ENCODE results near the gene IQCF2. TPM values are rescaled to one million over a fixed set of nuclear protein-coding genes. Genes with fewer than 3 reads are reported as not detected.

Gene IQCF2
- total RNA-seq, 1 donor: not detected

- Histone ChIP-seq H3K27me3 (ENCODE audit: insufficient read depth, low read length) (no peaks in the 10 kb centered on the region), H3K79me2 (ENCODE audit: insufficient read depth, low read length) (no peaks in the 10 kb centered on the region), H3K36me3 (ENCODE audit: insufficient read depth, low read length) (no peaks in the 10 kb centered on the region), H3K27ac (ENCODE audit: low read depth, low read length) (no peak overlapping the region), H3K4me1 (ENCODE audit: insufficient read depth, low read length) (no peaks in the 10 kb centered on the region), H3K9me3 (ENCODE audit: low read depth, low read length) (no peaks in the 10 kb centered on the region), H3K4me3 (ENCODE audit: insufficient read depth, low read length) (no peak overlapping the region), H4K20me1 (ENCODE audit: insufficient read depth, low read length) (no peaks in the 10 kb centered on the region), H2AFZ (ENCODE audit: low read length) (no peak overlapping the region), H3K4me2 (ENCODE audit: insufficient read depth, low read length) (no peak overlapping the region)
- no peak for TF ChIP-seq CTCF (IDR thresholded peaks at IDR 0.05; ENCODE audit: extremely low read depth, low read depth, low read length)
- DNase-seq (ENCODE audit: insufficient read length, low spot score, missing footprints): no peak
Measured at GRCh38 chr3:51904034-51904823, 42.8 kb downstream of the IQCF2 start.

GRCh38 chr3:51908026-51908425, 46.6 kb downstream of the IQCF2 start:
- H4K20me1 ChIP-seq (ENCODE audit: insufficient read depth, low read length): no peaks in the 10 kb centered on the region
- no peak for TF ChIP-seq CTCF (IDR thresholded peaks at IDR 0.05; ENCODE audit: extremely low read depth, low read depth, low read length)
- no peak overlapping the region for H3K4me3 ChIP-seq (ENCODE audit: insufficient read depth, low read length)
- no peaks in the 10 kb centered on the region for H3K4me1 ChIP-seq (ENCODE audit: insufficient read depth, low read length)
- no peak overlapping the region for H2AFZ ChIP-seq (ENCODE audit: low read length)
- H3K27ac ChIP-seq (ENCODE audit: low read depth, low read length): no peak overlapping the region
- no peak overlapping the region for H3K4me2 ChIP-seq (ENCODE audit: insufficient read depth, low read length)
- no peaks in the 10 kb centered on the region for H3K36me3 ChIP-seq (ENCODE audit: insufficient read depth, low read length)
- H3K79me2 ChIP-seq (ENCODE audit: insufficient read depth, low read length): no peaks in the 10 kb centered on the region
- DNase-seq (ENCODE audit: insufficient read length, low spot score, missing footprints): no peak
- no peaks in the 10 kb centered on the region for H3K27me3 ChIP-seq (ENCODE audit: insufficient read depth, low read length)
- H3K9me3 ChIP-seq (ENCODE audit: low read depth, low read length): no peaks in the 10 kb centered on the region

Small RNA genes within 50 kb of the gene (small RNA-seq; reads per million reads assigned to genes)
- not detected for gene RN7SL504P

Other genes with a start within 250 kb of the IQCF2 start
- gene TEX264, start 190.4 kb upstream of the IQCF2 start, total RNA-seq: 55.4 and 56.1 TPM in 2 replicates
- gene GRM2, start 154.5 kb upstream of the IQCF2 start, total RNA-seq: under 0.01 TPM in 1 of 2 replicates, not detected in the other
- not detected in 2 replicates for gene IQCF6, start 82.4 kb upstream of the IQCF2 start, total RNA-seq
- gene IQCF5, start 14.0 kb downstream of the IQCF2 start, total RNA-seq: not detected in 2 replicates
- not detected in 2 replicates for gene IQCF1, start 41.7 kb downstream of the IQCF2 start, total RNA-seq
- gene RRP9, start 80.3 kb downstream of the IQCF2 start, total RNA-seq: 18.0 and 20.6 TPM in 2 replicates
- gene PARP3, start 80.7 kb downstream of the IQCF2 start, total RNA-seq: 39.2 and 46.0 TPM in 2 replicates
- gene GPR62, start 93.8 kb downstream of the IQCF2 start, total RNA-seq: under 0.01 TPM in 1 of 2 replicates, not detected in the other
- gene PCBP4, start 105.8 kb downstream of the IQCF2 start, total RNA-seq: 19.7 and 22.4 TPM in 2 replicates
- 38.7 and 44.2 TPM in 2 replicates for gene ABHD14B, start 112.4 kb downstream of the IQCF2 start, total RNA-seq
- gene ABHD14A, start 113.4 kb downstream of the IQCF2 start, total RNA-seq: 16.5 and 18.8 TPM in 2 replicates
- gene ACY1, start 121.9 kb downstream of the IQCF2 start, total RNA-seq: 35.7 and 37.6 TPM in 2 replicates
- gene RPL29, start 134.3 kb downstream of the IQCF2 start, total RNA-seq: 824 and 862 TPM in 2 replicates
- 12.7 and 13.8 TPM in 2 replicates for gene DUSP7, start 195.0 kb downstream of the IQCF2 start, total RNA-seq